ENCODE data around the gene ELF3.
A peak's percentile ranks its signal among the peaks of the same experiment; 100 is the strongest.
"Not testable (repeated sequence)": the region's sequence is repeated elsewhere in the genome, so short reads cannot be mapped to it uniquely, and the experiment has no call there.

ELF3 gene

DNA sequence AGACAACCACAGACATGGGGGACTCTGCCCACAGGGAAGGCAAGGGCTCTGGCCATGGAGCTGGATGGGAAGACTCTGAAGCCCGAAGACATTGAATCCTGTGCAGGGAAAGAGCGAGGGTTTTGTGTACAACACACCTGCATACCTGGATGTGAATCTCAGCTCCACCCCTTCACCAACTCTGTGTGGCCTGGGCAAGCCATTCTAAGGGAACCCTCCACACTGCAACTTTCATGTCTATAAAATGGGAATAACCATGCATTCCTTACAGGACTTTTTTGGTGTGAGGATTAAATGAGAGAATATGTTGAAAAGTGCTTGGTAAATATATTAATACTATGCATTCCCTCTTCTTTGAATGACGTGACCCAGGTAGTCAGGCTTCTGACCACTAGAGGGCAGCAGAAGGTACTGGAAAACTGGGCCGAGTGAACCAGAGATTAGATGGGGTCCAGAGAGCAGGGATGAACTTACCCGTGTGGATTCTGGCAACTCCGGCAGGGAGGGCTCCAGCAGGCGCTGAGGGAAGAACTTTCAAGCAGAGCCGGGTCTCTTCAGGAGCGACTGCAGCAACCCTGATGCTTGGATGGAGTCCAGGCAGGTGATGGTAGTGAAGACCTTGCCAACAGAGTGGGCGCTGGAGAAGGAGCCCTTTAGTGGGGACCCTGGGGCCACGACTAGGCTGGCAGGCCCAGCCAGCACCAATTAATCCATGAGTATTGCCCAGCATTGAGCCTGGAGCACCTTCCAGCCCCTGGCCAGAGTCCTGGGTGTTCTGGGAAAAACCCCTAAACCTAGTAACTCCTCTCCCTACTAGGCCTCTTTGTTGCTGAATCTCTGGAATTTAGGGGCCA, 834 bp upstream of the ELF3 start:
- DNase-seq = peak; percentile 62

DNA sequence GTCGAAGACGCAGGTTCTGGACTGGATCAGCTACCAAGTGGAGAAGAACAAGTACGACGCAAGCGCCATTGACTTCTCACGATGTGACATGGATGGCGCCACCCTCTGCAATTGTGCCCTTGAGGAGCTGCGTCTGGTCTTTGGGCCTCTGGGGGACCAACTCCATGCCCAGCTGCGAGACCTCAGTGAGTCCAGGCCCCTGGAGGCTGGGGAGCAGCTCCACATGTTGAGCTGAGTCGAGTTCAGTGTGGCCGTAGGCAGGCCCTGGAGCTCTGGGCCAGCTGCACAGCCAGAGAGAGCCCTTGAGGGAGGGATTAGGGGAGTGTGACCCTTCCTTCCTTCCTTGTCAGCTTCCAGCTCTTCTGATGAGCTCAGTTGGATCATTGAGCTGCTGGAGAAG, 1.6 kb downstream of the ELF3 start:
- DNase-seq = no peak

DNA sequence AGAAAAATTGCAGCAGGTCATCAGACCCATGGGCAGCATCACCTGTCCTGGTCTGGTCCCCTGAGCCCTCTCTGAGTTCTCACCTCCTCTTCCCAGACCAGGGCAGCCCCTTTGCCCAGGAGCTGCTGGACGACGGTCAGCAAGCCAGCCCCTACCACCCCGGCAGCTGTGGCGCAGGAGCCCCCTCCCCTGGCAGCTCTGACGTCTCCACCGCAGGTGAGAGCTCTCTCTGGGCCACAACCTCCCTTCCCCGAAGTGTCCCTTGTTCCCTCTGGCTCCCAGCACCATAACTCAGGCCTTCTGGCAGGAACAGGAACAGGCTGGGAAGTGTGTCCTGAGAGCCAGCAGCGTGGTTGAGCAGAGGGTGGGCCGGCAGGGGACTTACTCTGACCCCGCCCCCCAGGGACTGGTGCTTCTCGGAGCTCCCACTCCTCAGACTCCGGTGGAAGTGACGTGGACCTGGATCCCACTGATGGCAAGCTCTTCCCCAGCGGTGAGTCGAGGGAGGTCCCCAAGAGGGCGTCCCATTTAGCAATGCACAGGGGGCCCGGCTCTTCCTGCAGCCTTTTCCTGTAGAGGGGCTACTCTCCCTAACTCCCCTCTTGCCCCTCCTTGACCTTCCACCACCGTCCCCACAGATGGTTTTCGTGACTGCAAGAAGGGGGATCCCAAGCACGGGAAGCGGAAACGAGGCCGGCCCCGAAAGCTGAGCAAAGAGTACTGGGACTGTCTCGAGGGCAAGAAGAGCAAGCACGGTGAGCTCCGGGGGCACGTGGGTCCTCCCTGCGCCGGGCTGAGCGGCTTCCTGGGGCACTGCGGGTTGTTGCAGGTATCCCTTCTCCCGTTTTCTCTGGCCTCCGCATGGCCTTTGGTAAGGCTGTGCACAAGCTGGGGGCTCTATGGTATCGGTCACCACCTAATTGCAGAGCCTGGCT, 2.4 kb downstream of the ELF3 start:
- DNase-seq = no peak

DNA sequence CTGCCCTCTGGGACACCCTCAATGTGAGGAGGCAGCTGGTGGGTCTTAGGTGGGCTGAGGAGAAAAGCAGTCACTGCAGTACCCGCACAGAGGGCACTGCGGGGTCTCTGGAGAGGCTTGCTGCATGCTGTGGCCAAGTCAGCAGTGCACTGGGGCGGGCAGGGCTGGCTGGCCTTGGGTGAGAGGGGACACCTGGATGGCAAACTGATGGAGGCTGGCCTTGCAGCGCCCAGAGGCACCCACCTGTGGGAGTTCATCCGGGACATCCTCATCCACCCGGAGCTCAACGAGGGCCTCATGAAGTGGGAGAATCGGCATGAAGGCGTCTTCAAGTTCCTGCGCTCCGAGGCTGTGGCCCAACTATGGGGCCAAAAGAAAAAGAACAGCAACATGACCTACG, 3.2 kb downstream of the ELF3 start:
- DNase-seq = no peak

DNA sequence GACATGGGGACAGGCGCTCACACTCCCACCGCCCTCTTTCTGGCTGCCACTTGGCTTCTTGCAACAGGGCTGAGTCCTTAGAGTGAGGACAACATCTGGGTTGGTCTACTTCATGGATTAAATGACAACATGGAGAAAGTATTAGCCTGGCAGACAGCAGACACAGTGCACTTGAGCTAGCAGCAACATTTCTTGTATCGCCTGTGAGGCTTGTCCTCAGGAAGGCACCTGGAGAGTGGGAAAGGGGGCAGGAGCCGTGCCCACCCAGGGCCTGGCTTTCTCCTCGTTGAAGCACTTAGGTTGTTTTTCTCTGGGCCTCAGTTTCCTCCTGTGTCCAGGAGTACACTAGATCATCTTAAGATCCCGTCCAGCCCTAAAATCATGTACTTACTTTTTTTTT, 3.7 kb downstream of the ELF3 start:
- DNase-seq = no peak

DNA sequence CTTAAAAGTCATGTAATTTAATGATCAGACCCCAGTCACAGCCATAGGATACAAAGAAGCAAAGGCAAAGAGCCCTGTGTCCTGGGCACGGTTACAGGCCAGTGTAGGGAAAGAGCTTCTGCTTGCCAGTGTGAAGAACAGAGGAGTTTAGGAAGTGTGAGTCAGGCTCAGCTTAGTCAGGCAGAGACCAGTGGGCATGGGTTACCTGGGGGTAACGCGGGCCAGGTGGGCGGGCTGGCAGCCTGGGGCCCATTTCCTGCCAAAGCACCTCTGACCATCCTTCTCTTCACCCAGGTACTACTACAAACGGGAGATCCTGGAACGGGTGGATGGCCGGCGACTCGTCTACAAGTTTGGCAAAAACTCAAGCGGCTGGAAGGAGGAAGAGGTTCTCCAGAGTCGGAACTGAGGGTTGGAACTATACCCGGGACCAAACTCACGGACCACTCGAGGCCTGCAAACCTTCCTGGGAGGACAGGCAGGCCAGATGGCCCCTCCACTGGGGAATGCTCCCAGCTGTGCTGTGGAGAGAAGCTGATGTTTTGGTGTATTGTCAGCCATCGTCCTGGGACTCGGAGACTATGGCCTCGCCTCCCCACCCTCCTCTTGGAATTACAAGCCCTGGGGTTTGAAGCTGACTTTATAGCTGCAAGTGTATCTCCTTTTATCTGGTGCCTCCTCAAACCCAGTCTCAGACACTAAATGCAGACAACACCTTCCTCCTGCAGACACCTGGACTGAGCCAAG, 4.7 kb downstream of the ELF3 start:
- no peak for DNase-seq

DNA sequence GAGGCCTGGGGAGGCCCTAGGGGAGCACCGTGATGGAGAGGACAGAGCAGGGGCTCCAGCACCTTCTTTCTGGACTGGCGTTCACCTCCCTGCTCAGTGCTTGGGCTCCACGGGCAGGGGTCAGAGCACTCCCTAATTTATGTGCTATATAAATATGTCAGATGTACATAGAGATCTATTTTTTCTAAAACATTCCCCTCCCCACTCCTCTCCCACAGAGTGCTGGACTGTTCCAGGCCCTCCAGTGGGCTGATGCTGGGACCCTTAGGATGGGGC, 5.2 kb downstream of the ELF3 start:
- no peak for DNase-seq

DNA sequence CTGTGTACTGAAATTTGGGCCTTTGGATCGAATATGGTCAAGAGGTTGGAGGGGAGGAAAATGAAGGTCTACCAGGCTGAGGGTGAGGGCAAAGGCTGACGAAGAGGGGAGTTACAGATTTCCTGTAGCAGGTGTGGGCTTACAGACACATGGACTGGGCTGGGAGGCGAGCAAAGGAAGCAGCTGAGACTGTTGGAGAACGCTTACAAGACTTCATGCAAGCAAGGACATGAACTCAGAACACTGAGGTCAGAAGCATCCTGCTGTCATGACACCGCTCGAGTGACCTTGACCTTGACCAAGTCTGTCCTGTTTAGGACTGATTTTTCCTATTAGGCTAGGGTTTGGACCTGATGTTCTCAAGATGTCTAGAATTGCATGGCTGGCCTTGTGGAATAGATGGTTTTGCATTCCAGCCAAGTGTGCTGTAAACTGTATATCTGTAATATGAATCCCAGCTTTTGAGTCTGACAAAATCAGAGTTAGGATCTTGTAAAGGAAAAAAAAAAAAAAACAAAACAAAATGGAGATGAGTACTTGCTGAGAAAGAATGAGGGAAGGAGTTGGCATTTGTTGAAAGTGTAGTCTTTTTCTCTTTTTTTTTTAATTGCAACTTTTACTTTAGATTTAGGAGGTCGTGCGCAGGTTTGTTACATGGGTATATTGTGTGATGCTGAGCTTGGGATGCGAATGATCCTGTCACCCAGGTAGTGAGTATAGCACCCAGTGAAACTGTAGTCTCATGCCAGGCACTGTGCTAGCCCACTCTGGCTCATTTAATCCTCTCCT, 5.8 kb downstream of the ELF3 start:
- no peak for DNase-seq

DNA sequence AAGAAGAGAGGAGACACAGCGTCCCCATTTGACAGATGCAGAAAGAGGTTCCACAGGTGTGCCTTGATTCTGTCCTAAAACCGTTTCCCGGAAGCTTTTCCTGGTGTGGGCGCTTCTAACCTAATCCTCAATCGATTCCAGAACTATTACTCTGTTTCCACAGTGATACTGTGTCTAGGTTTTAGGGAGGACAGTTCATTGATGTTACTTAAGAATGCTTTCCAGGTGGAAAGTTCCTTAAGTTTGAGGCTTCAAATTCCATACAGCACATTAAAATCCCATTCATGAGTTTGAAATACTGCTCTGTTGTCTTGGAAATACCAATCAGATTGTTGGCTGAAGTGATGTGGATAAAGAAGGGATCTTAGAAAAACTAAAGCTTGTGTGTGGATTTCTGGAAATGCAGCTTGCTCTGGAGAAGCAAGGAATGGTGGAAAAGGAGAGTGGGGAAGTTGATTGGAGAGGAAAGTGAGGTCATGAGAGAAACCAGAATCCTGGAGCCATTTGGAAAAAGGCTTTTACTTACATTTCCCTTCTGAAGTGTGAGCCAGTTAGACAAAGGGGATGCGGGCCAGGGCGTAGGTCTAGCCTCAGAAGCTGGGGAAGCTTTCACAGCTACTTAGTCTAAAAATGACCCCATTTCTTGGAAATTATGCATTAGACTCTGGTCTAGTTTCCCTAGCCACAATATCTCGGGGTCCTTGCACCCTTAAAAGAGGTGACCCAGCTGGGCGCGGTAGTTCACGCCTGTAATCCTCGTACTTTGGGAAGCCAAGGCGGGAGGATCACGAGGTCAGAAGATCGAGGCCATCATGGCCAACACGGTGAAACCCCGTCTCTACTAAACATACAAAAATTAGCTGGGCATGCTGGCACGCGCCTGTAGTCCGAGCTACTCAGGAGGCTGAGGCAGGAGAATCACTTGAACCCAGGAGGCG, 6.7 kb downstream of the ELF3 start:
- DNase-seq = no peak

DNA sequence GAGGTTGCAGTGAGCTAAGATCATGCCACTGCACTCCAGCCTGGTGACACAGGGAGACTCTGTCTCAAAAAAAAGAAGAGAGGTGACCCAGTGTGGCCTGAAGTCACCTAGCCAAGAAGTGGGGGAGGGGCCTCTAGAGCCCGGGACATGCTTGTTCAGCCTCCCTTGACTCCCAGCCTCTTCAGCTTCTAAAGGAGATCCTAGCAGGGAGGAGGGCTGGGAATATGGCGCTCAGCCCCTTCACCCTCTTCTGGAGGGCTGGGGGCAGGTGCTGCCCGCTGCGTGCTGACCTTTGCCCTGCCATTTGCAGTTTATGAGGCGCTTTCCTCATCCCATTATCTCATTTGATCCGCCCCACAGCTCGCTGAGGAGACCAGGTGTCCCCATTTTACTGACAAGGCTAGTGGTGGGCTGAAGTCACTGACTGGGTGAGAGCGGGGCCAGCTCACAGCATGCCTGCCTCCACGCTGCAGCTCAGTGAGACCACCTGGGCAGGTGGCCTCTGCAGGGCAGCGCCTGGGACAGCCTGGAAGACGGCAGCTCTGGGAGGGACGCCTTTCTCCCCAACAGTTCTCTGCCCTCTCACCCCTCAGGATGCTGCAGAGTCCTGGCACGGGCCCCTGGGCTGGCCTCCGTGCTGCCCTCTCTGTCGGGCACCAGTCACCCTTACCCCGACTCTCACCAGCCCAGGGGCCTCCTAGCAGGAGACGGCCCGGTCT, 7.5 kb downstream of the ELF3 start:
- DNase-seq = no peak

DNA sequence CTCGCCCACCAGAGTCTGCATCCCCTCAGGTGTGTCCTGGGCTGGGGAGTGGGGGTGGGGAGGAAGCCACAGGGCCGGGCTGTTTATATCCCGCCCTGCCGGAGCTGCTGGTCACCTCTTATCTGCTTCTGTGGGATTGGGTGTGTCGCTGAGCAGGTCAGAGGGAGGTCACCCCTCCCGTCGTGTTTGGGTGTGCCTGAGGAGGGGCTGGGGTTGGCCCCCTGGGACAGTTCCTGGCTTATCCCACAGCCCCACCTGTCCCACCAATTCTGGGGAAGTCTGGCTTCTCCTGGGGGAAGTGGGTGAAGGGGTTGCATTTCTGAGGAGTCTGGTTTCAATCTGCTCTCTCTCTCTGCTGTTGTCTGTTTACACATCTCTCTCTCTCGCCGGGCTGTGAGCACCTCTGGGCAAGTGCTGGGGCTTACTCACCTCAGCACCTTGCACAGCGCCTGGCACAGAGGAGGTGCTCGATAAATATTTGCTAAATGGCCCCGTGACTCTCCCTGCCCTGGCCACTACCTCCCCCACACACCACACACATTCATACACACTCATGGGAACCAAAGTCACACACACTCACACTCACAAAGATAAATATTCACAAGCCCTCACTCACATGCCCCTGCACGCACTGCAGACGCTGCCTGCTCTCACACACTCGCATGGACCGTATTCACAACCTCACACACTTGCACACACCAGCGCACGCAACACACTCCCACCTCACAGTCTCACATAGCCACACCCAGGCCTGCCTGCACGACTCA, 8.3 kb downstream of the ELF3 start:
- DNase-seq = no peak

DNA sequence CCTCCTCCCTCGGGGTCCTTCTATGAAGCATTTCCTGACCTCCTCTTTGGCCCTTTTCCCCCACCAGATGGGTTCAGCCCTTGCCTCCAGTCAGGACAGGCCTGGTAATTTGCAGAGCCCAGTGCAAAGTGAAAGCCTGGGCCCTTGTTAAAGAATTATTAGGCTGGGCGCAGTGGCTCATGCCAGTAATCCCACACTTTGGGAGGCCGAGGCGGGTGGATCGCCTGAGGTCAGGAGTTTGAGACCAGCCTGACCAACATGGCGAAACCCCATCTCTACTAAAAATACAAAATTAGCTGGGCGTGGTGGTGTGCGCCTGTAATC, 8.8 kb downstream of the ELF3 start:
- DNase-seq = not testable (repeated sequence)

DNA sequence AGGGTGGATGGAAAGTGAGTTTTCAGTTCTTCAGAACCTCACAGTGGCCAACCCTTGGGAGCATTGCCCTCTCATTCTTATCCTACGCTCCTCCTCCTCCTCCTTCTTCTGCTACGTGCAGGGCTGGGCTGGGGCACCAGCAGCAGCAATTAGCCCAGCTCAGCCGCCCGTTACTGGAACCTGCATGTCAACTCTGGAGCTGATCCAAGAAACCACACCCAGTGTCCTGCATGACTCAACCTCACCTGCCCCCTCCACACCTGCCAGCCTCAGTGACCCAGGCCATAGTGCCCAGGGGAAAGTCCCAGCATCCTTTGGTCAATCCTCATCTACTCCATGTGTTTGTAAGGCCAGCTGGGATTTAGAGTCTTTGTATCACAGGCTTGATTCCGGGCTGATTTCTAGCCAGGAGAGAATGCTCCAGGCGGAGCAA, 12.6 kb downstream of the ELF3 start:
- no peak for DNase-seq

DNA sequence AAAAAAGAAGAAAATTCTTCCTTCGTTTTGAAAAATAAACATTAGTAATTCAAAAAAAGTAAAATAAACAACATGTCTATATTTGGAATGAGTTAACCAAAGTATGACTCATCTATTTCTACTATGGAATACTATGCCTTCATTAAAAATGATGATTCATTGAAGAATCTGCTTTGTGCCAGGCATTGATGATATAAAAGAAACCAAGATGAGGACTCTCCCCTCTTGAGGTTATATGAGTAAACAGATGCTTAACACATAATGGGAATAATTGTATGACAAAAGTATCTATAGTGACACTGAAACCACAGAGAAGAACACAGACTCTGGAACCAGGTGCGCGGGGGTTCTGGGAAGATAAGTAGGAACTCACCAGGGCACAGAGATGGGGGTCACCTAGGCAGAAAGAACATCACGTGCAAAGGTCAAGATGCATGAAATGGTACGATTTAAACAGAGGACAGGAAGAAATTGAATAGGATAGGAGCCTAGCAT, 18.8 kb downstream of the ELF3 start:
- DNase-seq = no peak

DNA sequence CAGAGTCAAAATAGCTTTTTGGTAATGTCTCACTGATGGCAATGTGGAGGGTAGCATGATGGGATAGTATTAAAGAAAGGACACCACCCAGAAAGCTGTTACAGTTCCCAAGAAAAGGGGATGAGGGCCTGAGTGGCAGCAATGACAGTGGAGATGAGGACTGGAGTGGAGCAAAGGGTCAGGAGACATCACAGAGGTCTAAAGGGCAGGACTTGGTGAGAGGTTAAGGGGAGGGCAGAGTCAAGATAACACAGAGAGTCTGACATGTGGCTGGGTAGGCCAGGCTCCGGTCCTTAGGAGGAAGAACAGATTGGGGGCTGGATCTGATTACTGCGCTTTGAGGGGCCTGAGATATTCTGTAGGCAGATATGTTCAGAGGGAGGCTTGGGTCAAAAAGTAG, 19.3 kb downstream of the ELF3 start:
- DNase-seq = no peak

DNA sequence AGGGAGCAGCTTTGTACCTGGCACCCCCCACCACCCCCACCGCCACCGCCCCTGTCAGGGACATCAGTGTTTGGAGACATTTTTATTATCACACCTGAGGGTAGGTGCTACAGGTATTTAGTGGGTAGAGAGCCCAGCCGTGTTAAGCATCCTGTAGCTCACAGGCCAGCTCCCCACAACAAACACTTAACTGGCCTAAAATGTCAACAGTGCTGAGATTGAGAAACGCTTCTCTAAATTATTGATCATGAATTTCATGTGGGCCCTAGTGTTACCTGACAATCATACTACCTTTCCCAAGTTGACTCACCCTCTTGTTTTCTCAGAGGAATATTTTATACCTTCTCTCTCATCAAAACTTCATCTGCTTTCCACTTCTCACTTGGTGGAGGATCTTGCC, 21.4 kb downstream of the ELF3 start:
- DNase-seq = no peak

DNA sequence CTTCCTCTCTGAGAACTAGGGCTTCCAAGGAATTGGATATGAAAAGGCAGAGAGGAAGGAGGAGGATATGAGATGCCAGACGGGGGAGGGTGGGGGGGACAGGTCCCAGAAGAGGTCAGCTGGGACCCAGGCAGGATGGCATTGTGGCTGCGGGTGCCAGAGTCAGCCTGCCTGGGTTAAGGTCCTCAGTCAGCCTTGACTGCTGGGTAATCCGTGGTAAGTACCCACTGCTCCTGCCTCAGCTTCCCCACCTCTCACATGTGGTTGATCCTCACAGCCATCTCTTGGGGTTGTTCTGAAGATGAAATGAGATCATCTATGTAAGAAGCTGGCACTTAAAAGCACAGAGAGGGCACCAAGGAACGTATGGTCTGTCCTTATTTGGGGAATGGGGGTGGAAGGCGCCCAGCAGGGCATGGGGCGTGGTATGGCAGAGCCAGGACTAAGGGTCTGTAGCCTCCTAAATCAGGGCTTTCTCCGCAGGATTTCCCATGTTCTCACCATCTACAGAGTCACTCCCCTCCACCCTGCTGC, 23.8 kb downstream of the ELF3 start:
- no peak for DNase-seq

DNA sequence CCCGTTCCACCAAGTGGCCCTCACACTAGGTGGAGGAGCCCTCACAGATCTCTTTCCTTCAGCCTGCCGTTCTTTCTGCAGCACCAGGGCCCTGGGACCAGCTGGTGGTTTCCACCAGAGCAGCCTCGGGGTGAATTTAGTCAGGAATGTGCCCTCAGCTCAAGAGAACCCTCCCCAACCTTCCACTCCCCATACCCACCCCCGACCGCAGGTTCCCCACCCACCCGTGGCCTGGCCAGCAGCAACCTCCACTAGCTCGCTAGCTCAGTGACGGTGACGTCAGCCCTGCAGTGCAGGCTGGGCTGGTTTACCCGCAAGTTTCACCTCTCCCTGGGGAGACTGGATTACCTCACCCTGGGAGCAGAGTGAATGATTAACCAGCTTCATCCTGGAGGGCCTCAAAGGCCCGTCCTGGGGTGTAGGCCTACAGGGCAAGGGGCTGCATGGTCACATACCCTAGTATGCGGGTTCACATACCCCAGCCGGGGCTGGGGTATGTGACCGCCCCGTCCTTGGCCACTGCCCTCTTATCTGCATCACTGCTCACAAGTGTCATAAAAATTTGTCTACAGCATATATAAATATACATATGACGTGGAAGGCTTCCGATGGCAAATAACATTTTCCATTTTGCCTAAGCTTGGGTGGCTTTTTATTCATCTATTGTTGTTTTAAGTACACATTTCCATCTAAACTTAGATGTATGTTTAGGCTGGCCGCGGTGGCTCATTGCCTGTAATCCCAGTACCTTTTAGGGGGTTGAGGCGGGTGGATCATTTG, 24.5 kb downstream of the ELF3 start:
- no peak for DNase-seq

All from CD4-positive, alpha-beta T cell treated with Interleukin-17A for 1 hour (primary cell).